Measurements from ENCODE around the gene PRELP.

DNA sequence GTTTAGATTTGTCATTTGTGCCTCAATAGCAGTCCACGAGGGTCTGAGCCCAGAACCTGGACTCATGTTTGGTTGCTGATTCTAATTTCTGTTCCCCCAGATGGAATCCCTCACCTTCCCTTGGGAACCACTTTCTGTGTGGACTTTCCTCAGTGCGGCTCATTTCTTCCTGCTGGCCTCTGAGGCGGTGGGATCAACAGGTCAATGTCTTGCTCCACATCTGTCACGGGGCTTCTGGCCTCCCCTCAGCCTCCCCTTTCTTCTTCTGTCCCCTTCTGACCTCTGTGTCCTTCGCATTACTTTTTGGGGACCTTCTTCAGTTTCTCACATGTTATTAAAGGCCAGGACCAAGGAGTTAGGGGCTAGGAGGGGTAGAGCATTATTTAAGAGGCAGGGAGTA, 49.2 kb upstream of the PRELP start:
- TF ChIP-seq POLR2AphosphoS5 (IDR thresholded peaks at IDR 0.05; ENCODE audit: insufficient read depth in 1 of 2, low read depth in 1 of 2) (no peak), POLR2A (IDR thresholded peaks at IDR 0.05) (no peak)
- TF ChIP-seq, protein P1, sequence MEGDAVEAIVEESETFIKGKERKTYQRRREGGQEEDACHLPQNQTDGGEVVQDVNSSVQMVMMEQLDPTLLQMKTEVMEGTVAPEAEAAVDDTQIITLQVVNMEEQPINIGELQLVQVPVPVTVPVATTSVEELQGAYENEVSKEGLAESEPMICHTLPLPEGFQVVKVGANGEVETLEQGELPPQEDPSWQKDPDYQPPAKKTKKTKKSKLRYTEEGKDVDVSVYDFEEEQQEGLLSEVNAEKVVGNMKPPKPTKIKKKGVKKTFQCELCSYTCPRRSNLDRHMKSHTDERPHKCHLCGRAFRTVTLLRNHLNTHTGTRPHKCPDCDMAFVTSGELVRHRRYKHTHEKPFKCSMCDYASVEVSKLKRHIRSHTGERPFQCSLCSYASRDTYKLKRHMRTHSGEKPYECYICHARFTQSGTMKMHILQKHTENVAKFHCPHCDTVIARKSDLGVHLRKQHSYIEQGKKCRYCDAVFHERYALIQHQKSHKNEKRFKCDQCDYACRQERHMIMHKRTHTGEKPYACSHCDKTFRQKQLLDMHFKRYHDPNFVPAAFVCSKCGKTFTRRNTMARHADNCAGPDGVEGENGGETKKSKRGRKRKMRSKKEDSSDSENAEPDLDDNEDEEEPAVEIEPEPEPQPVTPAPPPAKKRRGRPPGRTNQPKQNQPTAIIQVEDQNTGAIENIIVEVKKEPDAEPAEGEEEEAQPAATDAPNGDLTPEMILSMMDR (IDR thresholded peaks at IDR 0.05), result no peak
